A673 (cell line): ENCODE measurements around the gene CEACAM6. TPM values are rescaled to one million over a fixed set of nuclear protein-coding genes. Genes with fewer than 3 reads are reported as not detected.
A peak's percentile ranks its signal among the peaks of the same experiment; 100 is the strongest.
"Not testable (repeated sequence)": the region's sequence is repeated elsewhere in the genome, so short reads cannot be mapped to it uniquely, and the experiment has no call there.

ENCODE experiments used
- BruUV-seq: library from RNA; stranded (reverse); fragments of 400-500 nt; replicated peaks from 2 replicates; lab custom pipeline; 2021; lab: Mats Ljungman, UMichigan
- CTCF ChIA-PET: fragments of 300-600 bp; sonication (Branson Sonifier 250); formaldehyde crosslinking; loops from one replicate; lab custom pipeline; 2022; ENCODE audit warnings: antibody characterized with exemption; lab: Charles Lee
- POLR2A ChIA-PET: fragments of 300-600 bp; sonication (Branson Sonifier 250); formaldehyde crosslinking; loops from one replicate; lab custom pipeline; 2022; ENCODE audit warnings: antibody characterized with exemption; ENCODE audit not compliant: low non-redundant PET; lab: Charles Lee
- DNase-seq: peaks from one replicate; pipeline ENCODE4 v3.0.0-alpha.2; 2015; ENCODE audit warnings: low spot score
- H3K27ac ChIP-seq: fragments of 200-600 bp; sonication (generic); 2 replicates; pipeline ENCODE4 v1.5.1; 2016; ENCODE audit warnings: mixed run types, low read depth, mild to moderate bottlenecking, mixed read lengths, antibody characterized with exemption, low read length; ENCODE audit not compliant: poor library complexity, severe bottlenecking
- H3K27me3 ChIP-seq: fragments of 200-600 bp; sonication (generic); replicated peaks from 2 replicates; pipeline ENCODE4 v1.6.1; 2017; ENCODE audit warnings: mixed run types, low read depth, mild to moderate bottlenecking, mixed read lengths, antibody characterized with exemption, low read length; ENCODE audit not compliant: insufficient read depth, poor library complexity
- H3K36me3 ChIP-seq: fragments of 200-600 bp; sonication (generic); 2 replicates; pipeline ENCODE4 v1.6.1; 2016; ENCODE audit warnings: mixed run types, mild to moderate bottlenecking, mixed read lengths, antibody characterized with exemption, low read length; ENCODE audit not compliant: insufficient read depth, poor library complexity, severe bottlenecking
- H3K4me1 ChIP-seq: fragments of 200-600 bp; sonication (generic); 2 replicates; pipeline ENCODE4 v1.6.1; 2017; ENCODE audit warnings: mixed run types, mild to moderate bottlenecking, mixed read lengths, antibody characterized with exemption, low read length; ENCODE audit not compliant: insufficient read depth, poor library complexity, severe bottlenecking
- H3K4me3 ChIP-seq: fragments of 200-600 bp; sonication (generic); 2 replicates; pipeline ENCODE4 v1.5.1; 2016; ENCODE audit warnings: low read depth, mixed run types, mild to moderate bottlenecking, mixed read lengths, low read length; ENCODE audit not compliant: poor library complexity, severe bottlenecking
- H3K9me3 ChIP-seq: fragments of 200-600 bp; sonication (generic); 2 replicates; pipeline ENCODE4 v1.6.1; 2016; ENCODE audit warnings: mixed run types, low read depth, mild to moderate bottlenecking, mixed read lengths, antibody characterized with exemption, low read length; ENCODE audit not compliant: poor library complexity, severe bottlenecking
- EZH2 ChIP-seq: fragments of 200-600 bp; sonication (generic); IDR thresholded peaks from 2 replicates; pipeline ENCODE4 v1.6.1; 2017; ENCODE audit warnings: borderline replicate concordance, low read depth, mild to moderate bottlenecking, mixed read lengths, antibody characterized with exemption, low read length; ENCODE audit not compliant: poor library complexity, severe bottlenecking
- intact Hi-C: fragments of 100-400 bp; cut with micrococcal nuclease; formaldehyde crosslinking; loops from one replicate; pipeline ENCODE4 v1.10.0; 2022; ENCODE audit not compliant: unreplicated experiment
- total RNA-seq: library from RNA; stranded (reverse); gene quantifications from 2 replicates; pipeline ENCODE4 v1.2.3, GENCODE V29; 2021
- TF ChIP-seq, protein P1 (sequence below): fragments of 300-800, 200-600 bp; sonication (generic); conservative IDR thresholded peaks from 2 replicates; pipeline ENCODE4 v1.5.1; 2017; ENCODE audit warnings: low read depth, mild to moderate bottlenecking, antibody characterized with exemption, low read length, moderate library complexity, mixed read lengths

Gene CEACAM6
- total RNA-seq, 1 experiment from 2014 or later: 2.4 TPM

DNA sequence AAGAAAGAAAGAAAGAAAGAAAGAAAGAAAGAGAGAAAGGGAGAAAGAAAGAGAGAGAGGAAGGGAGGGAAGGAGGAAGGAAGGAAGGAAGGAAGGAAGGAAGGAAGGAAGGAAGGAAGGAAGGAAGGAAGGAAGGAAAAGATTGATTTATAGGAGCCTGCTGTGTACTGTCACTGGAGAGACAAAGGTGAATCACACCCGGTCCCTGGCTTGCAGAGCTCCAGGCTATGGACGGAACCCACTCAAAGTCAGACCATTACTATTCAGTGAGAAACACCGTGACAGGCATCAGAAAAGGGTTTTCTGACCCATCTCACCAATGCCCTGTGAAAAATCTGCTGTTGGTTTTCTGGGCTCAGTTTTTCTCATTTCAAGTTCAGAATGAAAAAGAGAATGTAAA is 7.3 kb upstream of the CEACAM6 start:
- CTCF ChIA-PET: interaction anchor here (1.0 to 1.9 kb wide), 2 partner anchors 106 to 639 kb away, joined by 5 to 14 read pairs; no protein-coding TSS in a partner anchor
- Histone ChIP-seq H3K4me3 (no peak overlapping the region), H3K4me1 (peaks cover 63% of the 10 kb centered on the region), H3K9me3 (no peaks in the 10 kb centered on the region), H3K36me3 (no peaks in the 10 kb centered on the region), H3K27me3 (no peaks in the 10 kb centered on the region), H3K27ac (peak overlapping the region; percentile 95)
- POLR2A ChIA-PET: interaction anchor here (0.9 kb wide), 1 partner anchor 450 kb away, joined by 28 read pairs; no protein-coding TSS in a partner anchor
- peak; percentile 90 for DNase-seq
- TF ChIP-seq, protein P1, sequence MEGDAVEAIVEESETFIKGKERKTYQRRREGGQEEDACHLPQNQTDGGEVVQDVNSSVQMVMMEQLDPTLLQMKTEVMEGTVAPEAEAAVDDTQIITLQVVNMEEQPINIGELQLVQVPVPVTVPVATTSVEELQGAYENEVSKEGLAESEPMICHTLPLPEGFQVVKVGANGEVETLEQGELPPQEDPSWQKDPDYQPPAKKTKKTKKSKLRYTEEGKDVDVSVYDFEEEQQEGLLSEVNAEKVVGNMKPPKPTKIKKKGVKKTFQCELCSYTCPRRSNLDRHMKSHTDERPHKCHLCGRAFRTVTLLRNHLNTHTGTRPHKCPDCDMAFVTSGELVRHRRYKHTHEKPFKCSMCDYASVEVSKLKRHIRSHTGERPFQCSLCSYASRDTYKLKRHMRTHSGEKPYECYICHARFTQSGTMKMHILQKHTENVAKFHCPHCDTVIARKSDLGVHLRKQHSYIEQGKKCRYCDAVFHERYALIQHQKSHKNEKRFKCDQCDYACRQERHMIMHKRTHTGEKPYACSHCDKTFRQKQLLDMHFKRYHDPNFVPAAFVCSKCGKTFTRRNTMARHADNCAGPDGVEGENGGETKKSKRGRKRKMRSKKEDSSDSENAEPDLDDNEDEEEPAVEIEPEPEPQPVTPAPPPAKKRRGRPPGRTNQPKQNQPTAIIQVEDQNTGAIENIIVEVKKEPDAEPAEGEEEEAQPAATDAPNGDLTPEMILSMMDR: no peak
- TF ChIP-seq EZH2: no peak
- BruUV-seq: no TSS peak
- intact Hi-C loops: loop anchor here (5.0 to 10.0 kb wide), 4 partner anchors 106 to 1606 kb away; partner anchors contain the start of genes BCKDHA and EXOSC5

DNA sequence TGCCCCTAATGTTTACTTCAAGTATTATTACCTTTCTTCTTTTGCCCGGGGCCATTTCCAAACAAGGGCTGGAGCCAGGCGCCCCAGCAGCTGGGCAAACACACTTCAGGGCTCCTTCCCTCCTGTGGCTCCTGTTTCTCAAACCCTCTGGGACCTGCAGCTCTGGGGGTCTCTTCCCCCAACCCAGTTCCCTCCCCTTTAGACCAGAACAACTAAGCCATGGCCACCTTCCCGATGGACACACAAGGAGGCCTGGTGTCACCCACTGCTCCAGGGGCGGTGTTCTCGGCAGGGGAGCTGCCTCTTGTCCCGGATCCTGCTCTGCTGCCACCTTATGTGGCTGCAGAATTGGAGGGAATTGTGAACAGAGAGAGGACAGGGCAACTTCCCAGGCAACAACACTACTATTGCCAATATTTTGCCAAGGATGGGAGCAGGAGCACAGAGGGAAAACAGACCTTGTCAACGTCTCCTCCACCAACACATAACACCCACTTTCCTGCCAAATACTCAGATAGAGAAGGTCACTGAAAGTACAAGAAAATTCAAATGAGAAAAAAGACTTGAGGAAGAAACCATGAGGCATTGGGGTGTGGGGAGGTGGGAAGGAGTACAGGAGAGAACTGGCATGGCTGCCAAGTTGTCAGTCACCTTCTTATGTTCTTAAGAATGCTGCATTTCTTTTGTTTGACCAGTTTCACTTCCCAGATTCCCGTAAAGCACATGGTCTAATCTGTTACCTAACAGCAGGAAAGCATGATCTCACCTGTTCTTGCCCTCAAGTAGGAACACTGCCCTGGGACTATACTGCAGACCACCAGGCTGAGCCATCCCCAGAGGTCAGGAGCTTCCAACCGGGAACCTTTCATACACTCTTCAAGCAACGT is 4.8 kb upstream of the CEACAM6 start:
- intact Hi-C loops: not testable (repeated sequence)

DNA sequence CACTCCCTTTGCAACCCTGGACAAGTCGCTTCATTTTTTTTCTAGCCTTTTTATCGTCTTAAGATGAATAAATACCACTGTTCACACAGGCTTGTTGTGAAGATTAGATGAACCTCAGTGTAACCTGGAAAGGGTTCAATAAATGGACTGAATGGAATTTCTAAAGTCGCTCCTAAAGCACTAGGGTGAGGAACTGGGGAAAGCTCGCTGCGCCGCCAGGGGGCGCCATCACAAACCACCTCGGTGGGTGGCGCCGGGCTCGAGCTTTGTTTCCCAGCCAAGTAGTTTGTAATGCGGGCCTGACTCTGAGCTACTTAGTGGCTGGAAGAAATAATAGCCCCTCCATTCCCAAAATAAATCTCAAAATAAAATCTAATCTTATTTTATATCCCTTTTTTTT is 2.2 kb upstream of the CEACAM6 start:
- no peak overlapping the region for H3K4me3 ChIP-seq
- no peaks in the 10 kb centered on the region for H3K36me3 ChIP-seq
- H3K9me3 ChIP-seq: no peaks in the 10 kb centered on the region
- no peaks in the 10 kb centered on the region for H3K27me3 ChIP-seq
- intact Hi-C loops: loop anchor here (1.0 to 2.0 kb wide), 2 partner anchors 32 to 68 kb away; no protein-coding TSS in a partner anchor
- H3K27ac ChIP-seq: peak overlapping the region; percentile 68
- DNase-seq: peak; percentile 69
- no peak for TF ChIP-seq EZH2
- TF ChIP-seq, protein P1: peak; percentile 86
- H3K4me1 ChIP-seq: peaks cover 28% of the 10 kb centered on the region
- CTCF ChIA-PET: interaction anchor here (0.6 to 1.7 kb wide), 24 partner anchors 8 to 303 kb away, joined by 3 to 11 read pairs (median 5); partner anchors contain the start of gene RABAC1
- no TSS peak for BruUV-seq
- POLR2A ChIA-PET: interaction anchor here (0.6 kb wide), 1 partner anchor 8 kb away, joined by 6 read pairs; no protein-coding TSS in a partner anchor

More for the DNA sequence above, 4.8 kb upstream of the CEACAM6 start:
- Histone ChIP-seq H3K27ac (peak overlapping the region; percentile 16), H3K4me1 (peaks cover 51% of the 10 kb centered on the region)
- BruUV-seq, H3K36me3 ChIP-seq, DNase-seq, H3K4me3 ChIP-seq, CTCF ChIA-PET, H3K9me3 ChIP-seq, H3K27me3 ChIP-seq: not testable (repeated sequence)
- POLR2A ChIA-PET: interaction anchor here (0.8 kb wide), 1 partner anchor 83 kb away, joined by 5 read pairs; no protein-coding TSS in a partner anchor
